ENCODE results near the gene MTM1.

The MTM1 gene

DNA sequence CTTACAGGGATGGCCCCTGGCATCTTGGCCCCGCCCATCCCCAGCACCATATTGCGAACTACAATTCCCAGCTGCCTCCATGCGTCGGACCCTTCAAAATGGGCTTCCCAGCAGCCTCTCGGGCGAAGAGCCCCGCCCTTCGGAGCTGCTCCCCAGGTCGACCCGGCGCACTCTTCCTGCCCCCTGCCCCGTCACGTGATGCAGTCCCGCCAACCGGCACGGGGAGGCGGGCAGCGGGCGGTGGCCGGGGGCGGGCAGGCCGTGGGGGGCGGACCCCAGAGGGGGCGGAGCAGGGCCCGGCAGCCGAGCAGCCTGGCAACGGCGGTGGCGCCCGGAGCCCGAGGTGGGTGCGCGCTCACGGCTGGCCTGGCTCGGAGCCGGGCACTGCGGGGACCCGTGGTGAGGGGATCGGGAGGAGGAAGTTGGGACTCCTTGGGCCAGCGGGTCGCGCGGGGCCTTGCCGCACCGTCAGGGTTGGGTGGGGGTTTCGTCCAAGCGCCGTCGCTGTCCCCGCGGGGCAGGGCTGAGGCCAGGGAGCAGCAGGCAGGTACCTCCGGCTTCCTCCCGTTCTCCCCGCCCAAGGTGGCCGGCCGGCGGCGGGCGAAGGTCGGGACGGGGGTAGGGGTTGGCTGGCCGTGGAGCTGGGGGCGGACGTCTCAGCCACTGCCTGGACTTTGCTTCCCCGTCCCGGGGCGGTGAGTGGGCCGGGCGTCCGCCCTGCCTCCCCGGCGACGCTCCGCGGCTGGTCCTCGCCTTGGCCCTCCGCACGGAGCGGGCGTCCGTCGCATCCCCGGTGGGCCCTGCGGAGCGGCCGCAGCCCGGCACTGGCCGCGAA lies at the start of gene MTM1:
MTM1 (plus strand) TSS at position 302 of the 835 bp plus-strand sequence. CDS start 23,994 bp downstream, outside the sequence.
- peak; percentile 93 for DNase-seq (ENCODE audit: low read depth)

DNA sequence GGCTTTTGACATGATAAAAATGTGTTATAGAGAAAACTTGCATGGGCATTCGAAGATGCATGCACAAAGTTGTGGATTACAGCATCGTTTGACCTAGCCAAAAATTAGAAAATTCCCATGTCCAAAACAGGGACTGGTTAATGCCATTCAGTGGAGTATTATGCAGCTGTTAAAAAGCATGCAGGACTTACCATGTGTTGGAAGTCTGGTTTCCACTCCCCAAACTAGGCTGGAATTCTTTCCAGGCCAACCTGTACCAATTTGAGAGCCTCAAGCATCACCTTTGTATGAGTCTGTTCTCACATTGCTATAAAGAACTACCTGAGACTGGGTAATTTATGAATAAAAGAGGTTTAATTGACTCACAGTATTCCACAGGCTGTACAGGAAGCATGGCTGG lies 45.9 kb upstream of the MTM1 start:
- no peak for DNase-seq (ENCODE audit: low read depth)

DNA sequence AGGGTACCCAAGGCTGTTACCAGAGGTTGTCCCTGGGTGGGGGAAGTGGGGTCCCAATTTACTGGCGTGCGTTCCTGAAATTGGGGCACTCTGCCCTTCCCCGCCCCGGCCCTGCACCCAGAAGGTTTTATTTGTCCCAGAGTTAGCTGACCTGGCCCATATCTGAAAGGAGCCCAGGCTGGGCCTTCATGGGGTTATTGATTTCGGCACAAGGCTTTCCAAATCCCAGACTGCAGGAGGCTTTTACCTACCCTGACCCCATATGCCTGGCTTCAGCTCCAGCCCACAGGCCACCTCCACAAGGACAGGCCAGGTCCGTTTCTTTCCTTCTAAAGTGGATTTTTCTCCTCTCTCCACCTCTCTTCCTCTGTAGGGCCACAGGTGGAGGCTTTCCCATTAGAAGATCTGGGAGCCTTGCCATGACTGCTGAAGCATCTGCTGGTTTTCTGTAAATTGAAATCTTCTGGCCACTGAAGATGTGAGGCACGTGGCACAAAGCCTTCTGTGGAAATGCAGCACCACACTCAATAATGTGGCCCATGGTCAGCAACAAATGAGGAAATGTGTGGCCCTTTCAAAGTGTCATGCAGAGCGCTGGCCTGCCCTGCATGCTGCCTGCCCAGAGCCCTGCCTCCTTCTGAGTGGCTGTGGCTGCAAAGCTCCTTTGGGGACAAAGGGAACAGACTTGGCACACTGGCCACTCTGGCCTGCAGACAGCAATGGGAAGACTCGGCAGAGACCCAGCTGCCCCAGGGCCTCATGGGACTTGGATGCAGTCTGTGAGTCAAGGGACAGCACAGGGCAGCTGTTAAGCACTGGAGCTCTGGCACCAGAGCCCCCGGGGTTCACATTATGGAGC lies 43.1 kb upstream of the MTM1 start:
- no peak for DNase-seq (ENCODE audit: low read depth)

DNA sequence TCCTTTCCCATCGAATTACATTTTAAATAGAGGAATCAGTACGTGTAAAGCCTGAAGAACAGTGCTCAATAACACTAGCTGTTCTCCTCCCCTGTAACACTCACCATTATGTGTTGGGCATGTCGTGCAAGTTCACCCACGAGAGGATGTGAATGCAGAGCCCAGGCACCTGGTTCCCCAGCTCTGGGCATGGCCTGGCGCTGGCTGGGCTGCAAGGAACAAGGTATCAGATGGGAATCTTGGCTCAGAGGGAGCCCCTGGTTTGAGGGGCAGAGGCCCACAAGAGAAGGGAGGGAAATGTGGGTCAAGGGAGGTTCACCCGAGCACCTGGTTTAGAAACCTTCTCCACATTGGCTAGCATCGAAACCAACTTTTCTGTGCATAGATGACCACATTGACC lies 41.7 kb upstream of the MTM1 start:
- no peak for DNase-seq (ENCODE audit: low read depth)

DNA sequence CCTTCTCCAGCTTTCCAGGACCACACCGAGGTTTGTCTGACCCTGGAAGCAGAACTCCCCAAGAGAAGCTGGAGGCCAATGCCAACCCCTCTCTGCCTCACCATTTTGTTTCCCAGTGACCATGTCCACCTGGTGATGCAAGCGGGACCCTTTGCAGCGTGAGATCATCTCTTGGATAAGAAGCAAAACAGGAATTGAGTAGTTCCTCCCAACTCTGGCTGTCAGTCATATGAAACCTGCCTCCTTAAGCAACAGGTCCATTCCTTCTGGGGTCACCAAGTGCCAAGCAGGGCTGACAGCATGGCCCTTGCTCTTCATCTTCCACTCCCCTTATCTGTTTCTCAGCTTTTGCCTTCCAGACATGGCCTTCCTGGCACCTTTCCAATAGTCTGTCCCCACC lies 41.3 kb upstream of the MTM1 start:
- no peak for DNase-seq (ENCODE audit: low read depth)

DNA sequence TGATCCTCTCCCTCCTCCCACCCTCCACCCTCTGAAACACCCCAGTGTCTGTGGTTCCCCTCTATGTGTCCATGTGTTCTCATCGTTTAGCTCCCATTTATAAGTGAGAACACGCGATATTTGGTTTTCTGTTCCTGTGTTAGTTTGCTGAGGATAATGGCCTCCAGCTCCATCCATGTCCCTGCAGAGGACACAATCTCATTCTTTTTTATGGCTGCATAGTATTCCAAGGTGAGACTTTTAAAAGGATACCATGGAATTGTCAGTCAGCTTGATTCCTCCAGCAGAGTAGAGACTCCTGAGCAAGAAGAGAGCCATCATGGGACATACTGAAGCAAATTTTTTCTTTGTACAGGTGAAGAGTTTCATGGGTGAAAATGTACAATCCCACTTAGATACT lies 38.8 kb upstream of the MTM1 start:
- no peak for DNase-seq (ENCODE audit: low read depth)

DNA sequence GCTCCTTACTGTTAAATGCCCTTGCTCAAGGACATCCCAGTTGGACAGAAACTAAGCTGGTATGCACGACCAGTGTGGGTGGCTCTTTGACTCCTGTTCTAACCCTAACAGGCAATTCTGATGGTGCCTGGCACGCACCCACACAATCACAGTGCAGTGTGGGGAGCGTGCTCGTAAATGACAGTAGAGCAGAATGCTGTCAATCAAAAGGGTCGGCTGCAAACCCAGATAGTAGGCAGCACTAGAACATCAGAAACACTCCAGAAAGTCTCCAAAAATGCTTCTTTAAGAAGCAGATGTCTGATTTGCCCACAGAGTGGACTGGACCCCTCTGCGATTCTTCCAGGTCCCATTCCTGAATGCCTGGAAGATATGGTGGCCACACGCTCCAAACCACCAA lies 37.6 kb upstream of the MTM1 start:
- DNase-seq (ENCODE audit: low read depth): no peak

DNA sequence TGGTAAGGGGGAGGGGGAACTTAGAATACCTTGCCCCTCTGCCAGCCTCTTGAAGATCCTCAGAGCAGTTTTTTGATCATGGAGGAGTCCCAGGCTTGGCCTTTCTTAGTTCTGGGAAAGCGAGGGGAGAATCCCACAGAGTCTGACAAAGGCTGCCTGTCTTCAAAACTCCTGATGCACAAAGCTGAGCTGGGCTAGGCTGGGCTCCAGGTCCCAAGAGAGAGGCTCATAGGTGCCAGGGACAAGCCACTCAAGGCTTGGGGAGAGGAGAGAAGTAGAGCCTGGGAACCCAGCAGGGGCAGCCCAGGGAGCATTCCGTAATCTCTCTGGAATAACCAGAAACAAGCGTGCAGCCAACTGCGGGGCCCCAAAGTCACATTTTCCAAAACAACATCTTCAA lies 37.0 kb upstream of the MTM1 start:
- no peak for DNase-seq (ENCODE audit: low read depth)

DNA sequence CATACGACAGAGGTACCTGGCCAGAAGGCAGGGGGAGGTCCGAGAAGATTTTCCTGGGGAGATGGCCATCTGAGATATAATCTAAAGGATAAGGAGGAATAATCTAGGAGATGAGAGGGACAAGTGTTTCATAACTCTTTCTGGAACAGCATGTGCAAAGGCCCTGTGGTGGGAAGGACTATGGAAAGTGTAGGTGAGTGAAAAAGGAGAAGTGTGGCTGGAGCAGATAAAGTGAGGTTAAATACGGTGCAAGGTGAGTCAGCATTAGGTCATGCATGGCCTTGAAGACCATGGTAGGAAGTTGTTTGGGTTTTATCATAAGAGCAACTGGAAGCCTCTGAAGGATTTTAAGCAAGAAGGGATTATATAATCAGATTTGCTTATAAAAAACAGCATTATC lies 34.6 kb upstream of the MTM1 start:
- DNase-seq (ENCODE audit: low read depth): peak; percentile 20

DNA sequence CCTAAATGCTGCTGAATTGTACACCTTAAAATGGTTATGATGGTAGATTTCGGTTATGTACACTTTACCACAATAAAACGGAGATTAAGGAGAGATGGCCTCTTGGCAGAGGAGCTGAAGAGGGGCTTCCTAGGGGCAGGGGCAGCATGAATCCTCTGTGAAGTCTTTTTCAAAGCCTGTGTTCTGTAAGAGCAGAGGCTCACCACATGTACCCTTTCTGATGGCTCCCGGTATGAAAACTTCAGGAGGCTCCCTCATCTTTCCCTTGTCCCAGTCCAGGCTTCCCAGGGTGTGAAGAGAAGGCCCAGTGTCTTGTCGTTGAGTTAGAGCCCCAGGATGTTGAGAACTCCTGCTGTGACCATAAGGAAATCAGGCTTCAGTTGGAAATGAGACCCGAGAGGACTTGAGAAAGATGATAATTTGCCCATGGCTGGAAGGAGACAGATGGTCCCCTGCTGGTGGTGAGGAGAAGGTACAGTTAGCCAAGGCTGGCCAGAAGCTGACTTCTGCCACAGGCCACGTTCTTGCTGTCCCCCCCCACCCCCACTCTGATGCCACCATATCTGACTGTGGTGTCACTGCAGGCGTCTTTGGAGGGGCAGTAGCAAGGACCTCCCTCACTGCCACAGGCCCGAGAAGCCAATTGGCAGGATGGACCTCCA lies 31.8 kb upstream of the MTM1 start:
- peak; percentile 3 for DNase-seq (ENCODE audit: low read depth)

DNA sequence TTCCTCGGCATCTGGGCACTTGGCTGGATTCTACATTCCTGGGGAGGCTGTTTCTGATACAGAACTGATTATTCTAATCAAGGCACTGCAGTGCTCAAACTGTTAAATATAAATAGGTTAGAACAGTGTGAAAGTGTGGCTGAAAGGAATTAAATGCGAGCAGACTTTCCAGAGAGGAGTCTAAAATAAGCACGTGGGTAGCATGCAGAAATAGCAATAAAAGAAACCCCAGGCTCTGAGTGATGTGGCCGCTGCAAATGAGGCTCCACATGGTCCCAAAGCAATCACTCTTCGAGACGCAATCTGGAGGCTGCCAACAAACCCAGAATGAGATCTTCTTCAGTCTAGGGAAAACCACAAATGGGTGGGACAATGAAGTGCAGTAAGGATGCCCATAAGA lies 30.6 kb upstream of the MTM1 start:
- DNase-seq (ENCODE audit: low read depth): no peak

DNA sequence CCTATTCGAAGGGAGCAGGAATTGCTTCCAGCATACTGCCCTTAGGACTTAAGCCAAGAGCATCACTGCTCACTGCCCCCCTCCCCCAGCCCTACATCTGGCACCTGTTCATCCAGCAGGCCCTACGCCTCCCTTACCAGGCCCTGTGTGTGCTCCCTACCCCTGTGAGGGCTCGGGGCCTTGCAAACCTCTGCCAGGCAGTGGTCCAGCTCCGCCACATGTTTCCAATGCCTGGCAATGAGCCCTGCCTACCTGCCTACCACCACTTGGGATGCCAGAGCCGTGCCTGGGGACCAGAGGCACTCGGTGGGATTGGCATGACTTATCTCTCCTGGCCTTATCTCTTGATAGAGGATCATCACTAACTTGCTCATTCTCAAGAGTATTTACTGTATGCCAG lies 27.5 kb upstream of the MTM1 start:
- no peak for DNase-seq (ENCODE audit: low read depth)

DNA sequence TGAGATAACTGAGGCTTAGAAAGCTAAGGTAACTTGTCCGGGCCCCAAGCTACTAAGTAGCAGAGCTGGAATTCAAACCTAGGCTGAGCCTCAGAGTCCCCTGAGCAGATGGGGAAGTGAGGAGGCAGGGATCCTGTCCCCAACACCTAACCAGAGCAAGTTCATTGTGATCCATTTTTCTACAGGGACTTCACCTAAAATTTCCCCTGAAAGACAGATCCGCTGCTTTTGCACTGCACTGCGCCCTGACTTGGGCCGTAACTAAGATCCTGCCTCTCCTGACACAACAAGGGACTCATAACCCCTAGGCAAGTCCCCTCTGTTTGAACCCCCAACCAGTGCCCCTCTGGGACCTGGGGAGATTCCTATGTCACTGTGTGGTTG lies 25.6 kb upstream of the MTM1 start:
- no peak for DNase-seq (ENCODE audit: low read depth)

DNA sequence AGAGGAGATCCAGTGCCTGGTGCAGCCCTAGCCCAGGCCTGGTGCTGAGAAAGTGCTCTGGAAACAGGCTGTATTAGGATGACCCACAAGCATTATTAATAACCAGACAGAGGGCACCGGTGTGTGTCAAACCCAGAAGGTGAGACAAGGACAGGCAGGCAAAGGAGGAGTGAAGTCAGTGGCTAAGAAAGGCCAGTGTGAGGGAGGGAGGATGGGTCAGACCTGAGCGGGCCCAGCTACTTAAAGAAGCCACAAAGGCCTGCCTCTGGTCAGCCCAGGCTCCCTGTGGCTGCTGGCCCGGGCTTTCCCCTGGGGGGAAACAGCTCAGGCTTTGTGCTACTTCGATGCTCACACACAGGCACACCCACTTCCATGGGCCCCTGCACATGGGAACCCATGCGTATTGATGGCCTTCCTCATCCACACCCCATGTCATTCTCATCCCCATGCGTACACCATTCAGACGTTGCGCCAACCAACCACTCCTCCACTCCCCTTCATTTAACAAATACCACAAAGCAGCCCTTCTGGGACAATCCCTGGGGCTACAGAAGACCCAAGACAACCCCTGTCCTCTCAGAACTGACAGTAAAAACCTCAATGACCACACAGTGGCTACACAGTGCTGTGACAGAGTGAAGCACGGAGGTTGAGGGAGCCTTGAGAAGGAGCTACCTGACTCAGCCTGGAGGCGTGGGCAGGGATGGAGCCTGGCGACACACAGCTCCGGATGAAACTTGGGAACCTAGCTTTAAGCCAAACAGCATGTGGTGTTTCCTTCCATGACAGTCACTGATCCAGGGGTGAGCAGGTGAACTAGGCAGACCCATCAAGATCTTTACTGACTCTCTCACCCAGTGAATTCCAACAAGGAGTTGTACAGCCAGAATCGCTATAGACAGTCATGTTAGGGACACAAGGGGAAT lies 24.9 kb upstream of the MTM1 start:
- no peak for DNase-seq (ENCODE audit: low read depth)

DNA sequence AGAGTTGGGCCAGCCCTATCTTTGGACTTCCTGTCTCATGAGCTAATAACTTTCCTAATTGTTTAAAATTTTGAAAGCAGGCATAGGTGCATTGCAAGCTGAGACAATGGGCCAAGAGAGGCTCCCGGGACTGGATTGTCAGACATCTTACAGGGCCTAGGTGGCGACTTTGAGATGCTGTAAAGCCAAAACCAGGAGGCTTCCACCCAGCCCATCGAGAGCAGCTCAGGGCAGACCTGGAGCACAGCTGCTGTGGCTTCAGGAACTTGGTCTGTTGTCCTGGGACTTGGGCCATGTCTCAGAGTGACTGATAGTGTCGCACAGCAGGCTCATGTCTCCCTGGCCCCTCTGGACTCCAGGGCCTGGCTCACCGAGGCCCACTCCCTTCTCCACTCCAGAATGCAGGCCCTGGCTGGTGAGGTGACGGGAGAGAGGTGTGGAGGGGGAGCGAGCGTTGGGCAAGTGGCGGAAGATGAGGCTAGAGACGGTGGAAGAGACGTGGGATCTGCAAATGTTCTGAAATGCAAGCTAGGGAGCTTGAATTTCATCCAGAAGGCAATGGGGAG lies 24.1 kb upstream of the MTM1 start:
- peak; percentile 2 for DNase-seq (ENCODE audit: low read depth)

DNA sequence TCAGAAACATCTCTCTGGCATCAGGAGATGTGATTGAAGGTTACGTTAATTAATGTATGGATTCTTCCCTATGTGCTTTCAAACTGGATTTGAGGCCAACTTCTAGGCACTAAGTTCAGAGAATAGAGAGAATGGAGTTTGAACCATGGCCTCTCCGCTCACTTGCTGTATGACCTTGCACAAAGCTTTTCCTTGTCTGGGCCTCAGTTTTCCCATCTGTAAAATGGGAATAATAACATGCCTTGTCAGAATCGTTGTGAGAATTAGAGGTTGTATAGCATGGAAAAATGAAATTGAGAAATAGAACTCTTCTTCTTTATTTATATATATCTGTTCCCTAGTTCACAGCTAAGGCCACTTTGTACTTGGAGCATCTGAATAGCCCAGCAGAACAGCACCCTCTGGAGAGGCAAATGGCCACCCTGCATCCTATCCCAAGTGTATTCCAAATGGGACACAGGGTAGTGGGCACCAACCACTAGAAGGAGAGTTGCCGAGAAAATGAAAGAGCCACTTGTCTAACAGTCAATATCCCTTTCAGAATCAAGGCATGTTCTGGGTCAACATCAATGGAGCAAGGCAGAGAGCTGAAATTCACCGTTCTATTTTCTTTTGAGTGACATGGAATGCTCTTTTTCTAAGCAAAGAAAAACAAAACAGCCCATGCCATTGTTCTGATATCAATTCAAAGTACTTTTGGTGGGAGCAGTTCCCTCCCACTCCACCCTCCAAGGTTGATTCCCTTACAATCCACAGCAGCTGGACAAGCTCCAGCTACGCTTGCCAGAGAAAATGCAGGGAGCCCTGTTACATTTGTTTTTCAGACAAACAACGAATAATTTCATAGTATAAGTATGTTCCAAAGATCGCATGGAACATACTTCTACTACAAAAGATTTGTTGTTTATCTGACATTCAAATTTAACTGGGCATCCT lies 23.3 kb upstream of the MTM1 start:
- DNase-seq (ENCODE audit: low read depth): no peak

DNA sequence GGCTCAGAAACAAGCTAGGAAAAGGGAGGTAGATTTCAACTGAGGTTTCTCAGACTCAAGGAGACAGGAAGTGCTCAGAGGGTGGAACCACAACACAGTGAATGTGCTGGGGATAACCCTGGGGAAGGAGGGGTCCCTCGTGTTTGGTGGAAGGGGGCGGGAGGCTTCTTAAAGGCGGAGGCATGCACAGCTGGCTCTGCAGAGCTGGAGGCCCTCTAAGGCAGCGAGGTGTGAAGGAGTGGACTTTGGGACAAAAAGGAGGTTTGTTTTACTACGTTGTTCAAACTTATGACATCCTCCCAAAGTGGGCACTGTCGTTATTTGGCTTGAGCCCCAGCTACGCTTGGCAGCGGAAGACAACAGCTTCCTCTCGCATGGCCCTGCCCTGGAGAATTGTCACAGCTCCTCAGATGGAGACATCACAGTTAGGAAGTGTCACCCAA lies 21.7 kb upstream of the MTM1 start:
- DNase-seq (ENCODE audit: low read depth): no peak

DNA sequence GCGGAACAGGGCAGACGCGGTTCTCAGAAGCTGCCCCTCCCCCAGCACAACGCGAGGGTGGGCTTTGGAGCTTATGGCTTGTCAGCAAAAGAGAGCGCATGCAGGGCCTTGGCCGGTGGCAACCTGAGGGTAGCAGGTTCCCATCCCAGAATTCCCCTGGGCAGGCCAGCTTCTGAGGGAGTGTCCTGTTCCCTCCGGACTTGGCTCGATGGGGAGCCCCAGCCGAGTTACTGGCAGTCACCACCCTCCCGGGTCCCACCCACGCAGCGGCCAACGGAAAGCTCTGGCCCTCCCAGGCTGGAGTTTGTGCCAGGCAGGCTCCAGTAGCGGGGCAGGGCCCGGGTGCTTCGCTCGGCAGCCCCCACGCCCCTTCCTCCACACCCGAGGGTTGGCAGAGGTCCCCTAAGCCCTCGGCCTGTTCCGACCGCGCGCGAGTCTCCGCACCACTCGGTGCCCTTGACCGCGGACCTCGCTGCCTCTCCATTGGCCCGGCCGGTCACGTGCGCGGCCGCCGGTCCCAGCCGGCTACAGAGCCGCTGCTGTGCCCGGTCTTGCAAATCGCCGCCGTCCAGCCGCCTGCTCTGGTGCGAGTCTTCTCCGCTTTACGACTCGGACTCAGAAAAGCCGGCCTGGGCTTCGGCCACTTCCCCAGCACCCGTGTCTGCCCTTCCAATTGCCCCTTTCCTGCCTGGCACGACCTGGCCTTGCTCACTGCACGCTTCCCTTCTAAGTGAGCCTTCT lies 20.9 kb upstream of the MTM1 start:
- DNase-seq (ENCODE audit: low read depth): peak; percentile 37

DNA sequence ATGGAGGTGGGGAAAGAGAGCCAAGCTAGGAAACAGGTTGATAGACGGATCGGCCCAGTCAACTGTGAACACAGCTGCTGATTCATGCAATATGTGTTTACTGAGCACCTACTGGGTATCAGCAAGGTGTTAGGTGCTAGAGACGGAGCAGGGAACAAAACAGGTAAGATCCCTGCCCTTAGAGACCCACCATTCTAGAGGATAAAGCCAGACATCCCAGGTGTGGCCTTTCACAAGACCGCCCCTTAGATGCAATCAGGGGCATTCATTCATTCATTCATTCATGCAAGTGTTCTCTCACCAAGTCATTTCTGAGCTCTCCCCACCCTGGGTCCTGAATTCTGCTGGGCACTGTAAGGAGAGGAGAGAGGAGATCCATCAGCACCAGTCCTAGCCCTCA lies 20.2 kb upstream of the MTM1 start:
- no peak for DNase-seq (ENCODE audit: low read depth)
